Natural killer cell treated with Interleukin-12 subunit alpha and Interleukin-12 subunit beta and Interleukin-15 and Interleukin-18, amount 100 ng/mL, for 72 hours (primary cell): ENCODE results near the gene TTYH2. TPM values are rescaled to one million over a fixed set of nuclear protein-coding genes. Genes with fewer than 3 reads are reported as not detected.

Source experiments
- ATAC-seq, 2 donors: fragments of 150-1000 bp; cut with Tn5 transposase in 1 of 2; sonication (Bioruptor Pico), chemical (Tn5 transposase) in 1 of 2; 2 replicates each; pipeline ENCODE4 v1.10.0; 2021
- DNase-seq: peaks from one replicate; pipeline ENCODE4 v3.0.0; 2022; ENCODE audit warnings: low spot score
- H3K27ac Mint-ChIP-seq, 2 donors: 1 replicate in 1 of 2; 2 replicates in 1 of 2; pipeline ENCODE4 v1.8.0; 2022; ENCODE audit warnings: mixed read lengths in 2 of 2, mild to moderate bottlenecking in 1 of 2, moderate library complexity in 1 of 2
- H3K27me3 Mint-ChIP-seq, 2 donors: 1 replicate in 1 of 2; 2 replicates in 1 of 2; pipeline ENCODE4 v1.8.0; 2022; ENCODE audit warnings: mixed read lengths in 2 of 2
- H3K36me3 Mint-ChIP-seq: one replicate; pipeline ENCODE4 v1.8.0; 2022; ENCODE audit warnings: mixed read lengths
- H3K4me1 Mint-ChIP-seq, 2 donors: 1 replicate in 1 of 2; 2 replicates in 1 of 2; pipeline ENCODE4 v1.8.0; 2022; ENCODE audit warnings: low read depth in 2 of 2, mixed read lengths in 2 of 2, mild to moderate bottlenecking in 1 of 2
- H3K4me3 Mint-ChIP-seq: one replicate; pipeline ENCODE4 v1.8.0; 2022; ENCODE audit warnings: mixed read lengths
- H3K9me3 Mint-ChIP-seq: 2 replicates; pipeline ENCODE4 v1.8.0; 2022; ENCODE audit warnings: mixed read lengths
- total RNA-seq, 2 donors: library from RNA; stranded (reverse); gene quantifications; one replicate each; pipeline ENCODE4 v1.2.3, GENCODE V29; 2022

Gene TTYH2
- total RNA-seq = 1 to 10 TPM; 1.5 to 1.9 TPM

DNA sequence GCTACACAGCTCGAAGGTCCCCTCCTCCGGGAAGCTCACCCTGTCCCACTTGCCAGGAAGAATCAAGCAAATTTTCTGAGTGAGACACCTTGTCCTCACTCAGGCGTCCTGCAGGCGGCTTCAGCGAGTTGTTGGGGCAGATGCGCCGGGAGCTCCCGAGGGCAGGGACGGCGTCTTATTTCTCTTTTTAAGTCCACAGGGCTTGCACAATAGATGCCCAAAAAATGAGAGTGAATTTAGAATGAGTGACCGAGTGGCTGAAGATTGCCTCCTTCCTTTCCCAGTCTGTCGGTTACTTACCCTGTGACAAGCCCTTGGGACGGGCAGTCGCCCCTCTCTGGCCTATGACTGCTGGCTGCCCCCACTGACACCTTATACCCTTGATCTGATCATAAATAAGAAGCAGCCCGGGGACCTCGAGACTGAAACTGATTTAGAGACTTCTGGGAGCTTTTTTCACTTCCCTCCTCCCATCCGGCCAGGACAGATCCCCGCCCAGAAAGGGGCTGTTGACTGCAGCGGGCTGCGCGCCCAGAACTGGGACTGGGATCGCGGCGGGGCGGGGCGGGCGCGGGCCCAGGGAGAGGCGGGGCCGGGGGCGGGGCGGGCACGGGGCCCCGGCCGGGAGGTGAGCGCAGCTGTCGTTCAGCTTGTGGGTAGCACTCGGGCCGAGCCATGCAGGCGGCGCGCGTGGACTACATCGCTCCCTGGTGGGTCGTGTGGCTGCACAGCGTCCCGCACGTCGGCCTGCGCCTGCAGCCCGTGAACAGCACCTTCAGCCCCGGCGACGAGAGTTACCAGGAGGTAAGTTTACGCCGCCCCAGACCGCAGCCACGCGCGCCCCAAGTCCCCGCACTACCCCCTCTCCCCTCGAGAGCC is at the start of gene TTYH2:
TTYH2 (plus strand) TSS at position 659 of the 879 bp plus-strand sequence; CDS start at position 676, 17 bp downstream.
- H3K9me3 Mint-ChIP-seq = no peaks in the 10 kb centered on the region
- peak; percentile 80 to 87 for ATAC-seq
- no peaks in the 10 kb centered on the region for H3K27me3 Mint-ChIP-seq
- H3K4me3 Mint-ChIP-seq = peak within 1 kb of the TSS; percentile 77
- peaks cover 18% of the 10 kb centered on the region for H3K36me3 Mint-ChIP-seq
- H3K27ac Mint-ChIP-seq = peak within 1 kb of the TSS; percentile 51 to 71
- peak; percentile 79 for DNase-seq
- H3K4me1 Mint-ChIP-seq = peaks cover 37 to 40% of the 10 kb centered on the region in 2 donors

GRCh38 chr17:74163836-74164235 is 49.5 kb upstream of the TTYH2 start:
- H3K9me3 Mint-ChIP-seq = no peaks in the 10 kb centered on the region
- H3K4me3 Mint-ChIP-seq = no peak overlapping the region
- H3K27ac Mint-ChIP-seq = no peak overlapping the region
- no peaks in the 10 kb centered on the region for H3K4me1 Mint-ChIP-seq
- no peaks in the 10 kb centered on the region for H3K36me3 Mint-ChIP-seq
- ATAC-seq (no peak), DNase-seq (no peak)
- H3K27me3 Mint-ChIP-seq = peaks cover 18 to 20% of the 10 kb centered on the region in 2 donors

GRCh38 chr17:74164446-74165045 is 48.8 kb upstream of the TTYH2 start:
- Mint-ChIP-seq H3K27ac (no peak overlapping the region), H3K4me1 (no peaks in the 10 kb centered on the region), H3K36me3 (no peaks in the 10 kb centered on the region), H3K4me3 (no peak overlapping the region), H3K9me3 (no peaks in the 10 kb centered on the region), H3K27me3 (peaks cover 20% of the 10 kb centered on the region in 2 donors)
- DNase-seq = no peak
- ATAC-seq = no peak

DNA sequence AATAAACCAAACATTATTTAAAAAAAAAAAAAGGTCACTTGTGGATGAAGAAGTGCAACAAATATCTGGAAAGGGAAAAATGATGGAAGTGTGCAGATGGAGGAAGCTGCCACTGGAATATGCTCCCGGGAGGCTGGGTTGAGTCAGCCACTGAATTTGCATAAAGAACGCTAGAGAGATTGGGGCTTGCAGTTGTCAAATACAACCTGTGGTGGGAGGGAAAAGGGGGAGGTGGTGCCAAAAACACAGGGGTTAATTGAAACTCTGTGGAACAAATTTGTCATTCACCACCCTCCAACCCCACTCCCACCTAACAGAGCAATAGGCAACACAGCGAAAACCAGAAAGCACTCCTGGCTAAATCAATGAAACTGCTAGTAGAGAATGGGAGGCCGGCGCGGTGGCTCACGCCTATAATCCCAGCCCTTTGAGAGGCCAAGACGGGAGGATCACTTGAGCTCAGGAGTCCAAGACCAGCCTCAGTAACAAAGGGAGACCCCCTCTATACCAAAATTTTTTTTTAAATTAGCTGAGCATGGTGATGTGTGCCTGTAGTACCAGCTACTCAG is 47.5 kb upstream of the TTYH2 start:
- Mint-ChIP-seq H3K27ac (no peak overlapping the region), H3K4me1 (no peaks in the 10 kb centered on the region), H3K36me3 (no peaks in the 10 kb centered on the region), H3K4me3 (no peak overlapping the region), H3K9me3 (no peaks in the 10 kb centered on the region), H3K27me3 (peaks cover 18 to 26% of the 10 kb centered on the region in 2 donors)
- ATAC-seq (no peak), DNase-seq (no peak)

DNA sequence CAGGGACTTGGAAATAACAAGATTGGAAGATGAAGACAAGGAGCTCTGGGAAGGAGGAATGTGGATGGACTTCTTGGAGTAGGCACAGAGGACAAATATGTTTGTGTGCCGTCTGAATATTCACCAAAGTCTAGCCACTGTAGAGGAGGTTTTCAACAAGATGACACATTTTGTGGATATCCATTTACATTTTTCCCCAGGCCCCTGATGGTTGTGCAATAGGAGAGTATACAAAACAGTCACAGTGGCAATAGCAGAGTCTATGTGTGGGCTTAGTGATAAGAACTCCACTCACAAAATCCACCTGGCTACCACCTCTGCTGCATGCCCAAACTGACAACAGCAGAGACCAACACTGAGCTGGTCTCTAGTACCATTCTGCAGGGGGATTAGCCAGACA is 42.4 kb upstream of the TTYH2 start:
- Mint-ChIP-seq H3K4me1 (no peaks in the 10 kb centered on the region), H3K27ac (no peak overlapping the region), H3K4me3 (no peak overlapping the region), H3K27me3 (peaks cover 37 to 47% of the 10 kb centered on the region in 2 donors), H3K36me3 (no peaks in the 10 kb centered on the region), H3K9me3 (no peaks in the 10 kb centered on the region)
- no peak for DNase-seq
- no peak for ATAC-seq

- H3K9me3 Mint-ChIP-seq = no peaks in the 10 kb centered on the region
- H3K4me1 Mint-ChIP-seq = no peaks in the 10 kb centered on the region
- H3K4me3 Mint-ChIP-seq = no peak overlapping the region
- ATAC-seq (no peak), DNase-seq (no peak)
- no peak overlapping the region for H3K27ac Mint-ChIP-seq
- no peaks in the 10 kb centered on the region for H3K36me3 Mint-ChIP-seq
- H3K27me3 Mint-ChIP-seq = peaks cover 33 to 41% of the 10 kb centered on the region in 2 donors
Observed at GRCh38 chr17:74172700-74173099, 40.7 kb upstream of the TTYH2 start.

DNA sequence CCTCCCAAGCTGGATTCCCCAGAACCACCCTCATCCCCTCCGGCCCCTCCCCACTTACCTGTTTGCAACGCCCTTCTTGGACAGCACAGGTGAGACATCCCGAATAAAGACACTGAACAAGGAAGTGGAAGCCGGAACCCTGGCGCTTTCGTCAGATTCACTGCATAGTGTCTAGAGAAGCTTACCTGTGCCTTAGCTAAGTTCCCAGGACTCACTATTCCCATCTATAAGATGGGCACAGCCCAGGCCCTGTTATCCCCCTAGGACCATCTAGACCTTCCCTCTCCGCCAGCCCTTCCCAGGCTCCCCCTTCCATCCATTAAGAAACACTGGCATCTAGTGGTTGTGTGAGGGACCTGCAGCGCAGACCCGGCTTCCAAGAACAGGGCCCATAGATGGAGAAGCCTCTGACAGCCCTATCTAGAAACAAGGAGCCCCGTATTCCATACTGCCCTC is 36.8 kb upstream of the TTYH2 start:
- no peak overlapping the region for H3K4me3 Mint-ChIP-seq
- H3K4me1 Mint-ChIP-seq = no peaks in the 10 kb centered on the region
- no peak for DNase-seq
- no peak overlapping the region for H3K27ac Mint-ChIP-seq
- H3K9me3 Mint-ChIP-seq = no peaks in the 10 kb centered on the region
- no peak for ATAC-seq
- peaks cover 27 to 28% of the 10 kb centered on the region in 2 donors for H3K27me3 Mint-ChIP-seq
- H3K36me3 Mint-ChIP-seq = no peaks in the 10 kb centered on the region

DNA sequence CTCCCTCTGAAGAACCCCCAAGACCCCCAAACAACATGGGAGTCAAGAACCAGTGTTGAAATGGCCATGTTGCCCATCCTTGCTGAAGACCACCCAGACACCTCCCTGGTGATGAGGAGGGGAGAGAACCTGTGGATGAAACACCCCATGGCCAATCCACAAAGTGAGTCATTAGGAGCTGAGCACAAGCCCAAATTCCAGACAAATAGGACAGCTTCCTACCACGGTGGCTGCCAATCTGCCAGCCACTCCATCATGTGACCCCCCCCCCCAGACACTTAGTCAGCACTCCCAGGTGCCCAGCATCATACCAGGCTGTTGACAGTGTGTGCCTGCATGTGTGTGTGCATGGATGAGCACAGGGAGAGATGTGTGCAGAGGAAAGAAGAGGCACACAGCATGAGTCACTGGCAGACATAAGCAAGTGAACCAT is 36.3 kb upstream of the TTYH2 start:
- peaks cover 26 to 28% of the 10 kb centered on the region in 2 donors for H3K27me3 Mint-ChIP-seq
- no peaks in the 10 kb centered on the region for H3K9me3 Mint-ChIP-seq
- H3K4me3 Mint-ChIP-seq = no peak overlapping the region
- H3K27ac Mint-ChIP-seq = no peak overlapping the region
- H3K4me1 Mint-ChIP-seq = no peaks in the 10 kb centered on the region
- no peak for ATAC-seq
- DNase-seq = no peak
- H3K36me3 Mint-ChIP-seq = no peaks in the 10 kb centered on the region

- Mint-ChIP-seq H3K9me3 (no peaks in the 10 kb centered on the region), H3K27ac (no peak overlapping the region), H3K27me3 (peaks cover 18% of the 10 kb centered on the region in 2 donors), H3K36me3 (no peaks in the 10 kb centered on the region), H3K4me1 (no peaks in the 10 kb centered on the region), H3K4me3 (no peak overlapping the region)
- DNase-seq (no peak), ATAC-seq (no peak)
Observed at GRCh38 chr17:74179576-74179975, 33.8 kb upstream of the TTYH2 start.

DNA sequence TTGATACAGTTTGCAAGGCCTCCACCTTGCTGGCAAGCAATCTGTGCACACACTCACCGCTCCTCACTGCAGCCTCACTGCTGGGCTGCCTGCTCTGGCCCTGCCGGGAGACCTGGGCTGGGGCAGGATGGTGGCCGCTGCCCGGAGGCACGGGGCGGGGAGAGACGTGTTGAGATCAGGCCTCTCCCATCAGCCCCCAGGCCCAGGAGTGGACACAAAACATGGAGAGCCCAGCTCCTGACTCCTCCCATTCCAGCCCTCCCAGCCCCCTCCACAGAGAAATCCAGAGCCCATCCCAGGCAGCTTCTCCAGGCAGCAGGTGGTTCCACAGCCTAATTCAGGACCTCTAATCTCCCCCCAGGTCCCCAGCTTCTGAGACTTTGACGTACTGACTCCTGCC is 33.0 kb upstream of the TTYH2 start:
- no peak overlapping the region for H3K27ac Mint-ChIP-seq
- no peaks in the 10 kb centered on the region for H3K36me3 Mint-ChIP-seq
- no peaks in the 10 kb centered on the region for H3K9me3 Mint-ChIP-seq
- H3K27me3 Mint-ChIP-seq = peaks cover 10 to 12% of the 10 kb centered on the region in 2 donors
- ATAC-seq (no peak), DNase-seq (no peak)
- no peak overlapping the region for H3K4me3 Mint-ChIP-seq
- no peaks in the 10 kb centered on the region for H3K4me1 Mint-ChIP-seq

- no peaks in the 10 kb centered on the region for H3K4me1 Mint-ChIP-seq
- H3K4me3 Mint-ChIP-seq = no peak overlapping the region
- H3K27ac Mint-ChIP-seq = no peak overlapping the region
- DNase-seq = no peak
- no peaks in the 10 kb centered on the region for H3K9me3 Mint-ChIP-seq
- no peaks in the 10 kb centered on the region for H3K36me3 Mint-ChIP-seq
- peaks cover 7 to 16% of the 10 kb centered on the region in 2 donors for H3K27me3 Mint-ChIP-seq
- ATAC-seq = no peak
Observed at GRCh38 chr17:74181341-74181740, 32.0 kb upstream of the TTYH2 start.

GRCh38 chr17:74182041-74182723 is 31.2 kb upstream of the TTYH2 start:
- ATAC-seq (no peak), DNase-seq (no peak)
- H3K4me3 Mint-ChIP-seq = no peak overlapping the region
- H3K4me1 Mint-ChIP-seq = no peaks in the 10 kb centered on the region
- H3K36me3 Mint-ChIP-seq = no peaks in the 10 kb centered on the region
- H3K27me3 Mint-ChIP-seq = peaks cover 4 to 10% of the 10 kb centered on the region in 2 donors
- H3K27ac Mint-ChIP-seq = no peak overlapping the region
- no peaks in the 10 kb centered on the region for H3K9me3 Mint-ChIP-seq

- H3K27me3 Mint-ChIP-seq = peaks cover 10 to 13% of the 10 kb centered on the region in 2 donors
- no peak overlapping the region for H3K27ac Mint-ChIP-seq
- H3K4me3 Mint-ChIP-seq = no peak overlapping the region
- no peaks in the 10 kb centered on the region for H3K36me3 Mint-ChIP-seq
- no peaks in the 10 kb centered on the region for H3K9me3 Mint-ChIP-seq
- DNase-seq (no peak), ATAC-seq (no peak)
- no peaks in the 10 kb centered on the region for H3K4me1 Mint-ChIP-seq
Observed at GRCh38 chr17:74183411-74183810, 30.0 kb upstream of the TTYH2 start.
